Measurements from ENCODE around the gene DCX.

Gene DCX

DNA sequence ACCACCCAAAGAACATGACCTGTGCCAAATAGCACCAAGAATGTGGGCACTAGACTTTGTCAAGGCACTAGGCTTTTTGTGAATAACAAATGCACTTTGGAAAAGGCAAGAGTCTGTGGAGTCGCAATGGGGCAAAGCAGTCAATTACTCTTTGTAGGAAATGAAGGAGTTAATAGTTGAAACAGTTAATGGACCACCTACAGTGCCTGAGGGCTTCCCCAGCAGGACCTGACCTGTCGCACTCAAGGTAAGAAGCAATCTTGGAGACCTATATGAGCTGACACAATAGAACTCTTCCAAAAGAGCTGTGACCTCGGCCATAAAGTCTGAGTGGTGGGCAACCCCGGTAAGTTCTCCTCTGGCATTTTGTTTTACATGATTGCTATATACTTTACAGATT is 92.5 kb downstream of the DCX start:
- Histone ChIP-seq H2BK12ac (ENCODE audit: low read length) (no peak overlapping the region), H4K91ac (ENCODE audit: low read depth, low read length, poor library complexity) (no peak overlapping the region), H4K8ac (ENCODE audit: low read depth, low read length) (no peak overlapping the region), H3K9ac (ENCODE audit: low read depth, low read length, poor library complexity) (no peak overlapping the region), H2AFZ (ENCODE audit: low read length) (no peak overlapping the region), H3K36me3 (replicated peaks in 1 of 2; ENCODE audit: control insufficient read depth in 2 of 2, insufficient read depth in 2 of 2, low read length in 2 of 2) (no peaks in the 10 kb centered on the region), H3K4me2 (ENCODE audit: insufficient read depth, low read length, poor library complexity, severe bottlenecking) (no peak overlapping the region), H3K27me3 (ENCODE audit: control insufficient read depth in 3 of 3, insufficient read depth in 3 of 3, low read depth in 1 of 3, low read length in 3 of 3) (no peaks in the 10 kb centered on the region), H2BK15ac (ENCODE audit: low read length) (no peak overlapping the region), H3K4ac (ENCODE audit: low read length) (no peak overlapping the region), H3K14ac (ENCODE audit: low read length) (no peak overlapping the region), H2BK120ac (ENCODE audit: low read depth, low read length) (no peak overlapping the region), H2BK5ac (ENCODE audit: low read length) (no peak overlapping the region), H3K4me3 (ENCODE audit: low read length in 2 of 2) (no peak overlapping the region), H3K79me1 (ENCODE audit: low read depth, low read length) (no peaks in the 10 kb centered on the region), H3K9me3 (replicated peaks in 1 of 2; ENCODE audit: control insufficient read depth in 2 of 2, insufficient read depth in 1 of 2, low read depth in 1 of 2, low read length in 2 of 2) (no peaks in the 10 kb centered on the region), H3K4me1 (ENCODE audit: control insufficient read depth in 2 of 2, insufficient read depth in 1 of 2, low read depth in 1 of 2, low read length in 2 of 2) (peaks cover 0 to 4% of the 10 kb centered on the region in 2 donors), H3K23ac (ENCODE audit: low read depth, low read length, poor library complexity) (no peak overlapping the region), H2AK5ac (ENCODE audit: low read depth, low read length) (no peak overlapping the region), H3K27ac (replicated peaks; ENCODE audit: low read length) (no peak overlapping the region), H3K18ac (ENCODE audit: low read length) (no peak overlapping the region)
- no CpG with 5 or more reads among the region's 4 CpGs for WGBS, 2 donors (ENCODE audit: extremely low coverage in 2 of 2, insufficient read length in 2 of 2, insufficient replicate concordance in 1 of 2)
- DNase-seq (ENCODE audit: low spot score) = no peak

DNA sequence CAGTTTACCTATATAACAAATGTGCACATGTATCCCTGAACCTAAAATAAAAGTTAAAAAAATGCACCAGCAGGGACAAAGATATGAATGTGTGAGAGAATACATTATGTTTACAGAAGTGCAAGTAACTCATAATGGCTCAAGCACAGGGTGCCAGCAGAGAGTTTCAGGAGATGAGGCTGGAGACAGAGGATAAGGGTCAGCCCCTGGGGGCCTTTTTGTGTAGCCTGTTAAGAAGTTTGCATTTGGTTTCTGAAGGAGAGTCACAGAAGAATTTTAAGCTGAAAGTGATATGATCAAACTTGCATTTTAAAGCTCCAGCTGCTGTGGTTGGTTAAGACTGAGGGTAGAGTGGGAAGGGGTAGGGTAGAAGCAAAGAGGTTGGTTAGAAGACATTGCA is 93.1 kb downstream of the DCX start:
- H3K27ac ChIP-seq (replicated peaks; ENCODE audit: low read length) = no peak overlapping the region
- no peak overlapping the region for H3K23ac ChIP-seq (ENCODE audit: low read depth, low read length, poor library complexity)
- no peak for DNase-seq (ENCODE audit: low spot score)
- no peak overlapping the region for H3K4me3 ChIP-seq (ENCODE audit: low read length in 2 of 2)
- no peaks in the 10 kb centered on the region for H3K27me3 ChIP-seq (ENCODE audit: control insufficient read depth in 3 of 3, insufficient read depth in 3 of 3, low read depth in 1 of 3, low read length in 3 of 3)
- no peak overlapping the region for H2BK15ac ChIP-seq (ENCODE audit: low read length)
- H3K79me1 ChIP-seq (ENCODE audit: low read depth, low read length) = no peaks in the 10 kb centered on the region
- H3K4ac ChIP-seq (ENCODE audit: low read length) = no peak overlapping the region
- no peak overlapping the region for H2AK5ac ChIP-seq (ENCODE audit: low read depth, low read length)
- H2AFZ ChIP-seq (ENCODE audit: low read length) = no peak overlapping the region
- H3K4me1 ChIP-seq (ENCODE audit: control insufficient read depth in 2 of 2, insufficient read depth in 1 of 2, low read depth in 1 of 2, low read length in 2 of 2) = peaks cover 0 to 4% of the 10 kb centered on the region in 2 donors
- H2BK5ac ChIP-seq (ENCODE audit: low read length) = no peak overlapping the region
- H3K9ac ChIP-seq (ENCODE audit: low read depth, low read length, poor library complexity) = no peak overlapping the region
- H4K8ac ChIP-seq (ENCODE audit: low read depth, low read length) = no peak overlapping the region
- H4K91ac ChIP-seq (ENCODE audit: low read depth, low read length, poor library complexity) = no peak overlapping the region
- no peak overlapping the region for H3K4me2 ChIP-seq (ENCODE audit: insufficient read depth, low read length, poor library complexity, severe bottlenecking)
- H2BK12ac ChIP-seq (ENCODE audit: low read length) = no peak overlapping the region
- no peak overlapping the region for H3K14ac ChIP-seq (ENCODE audit: low read length)
- no peak overlapping the region for H3K18ac ChIP-seq (ENCODE audit: low read length)
- no peaks in the 10 kb centered on the region for H3K36me3 ChIP-seq (replicated peaks in 1 of 2; ENCODE audit: control insufficient read depth in 2 of 2, insufficient read depth in 2 of 2, low read length in 2 of 2)
- no peak overlapping the region for H2BK120ac ChIP-seq (ENCODE audit: low read depth, low read length)
- H3K9me3 ChIP-seq (replicated peaks in 1 of 2; ENCODE audit: control insufficient read depth in 2 of 2, insufficient read depth in 1 of 2, low read depth in 1 of 2, low read length in 2 of 2) = no peaks in the 10 kb centered on the region

DNA sequence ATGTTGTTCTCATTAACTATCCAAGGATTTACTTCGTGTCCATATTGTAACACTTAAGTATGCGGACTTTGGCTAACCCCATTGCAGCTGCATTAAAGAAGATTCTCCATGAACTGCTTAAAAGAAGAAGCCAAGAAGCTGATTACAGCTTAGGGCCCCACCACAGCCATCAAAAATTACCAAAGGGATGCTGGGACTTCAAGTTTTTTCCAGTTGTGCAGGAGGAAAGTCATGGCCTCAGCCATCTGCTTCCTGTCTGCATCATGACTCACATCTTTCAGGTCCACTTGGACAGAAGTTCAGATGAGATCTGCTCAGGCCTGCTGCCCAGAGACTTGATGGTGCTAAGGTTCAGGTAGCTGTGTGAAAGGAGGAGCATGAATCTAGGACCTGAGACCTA is 102.9 kb downstream of the DCX start:
- H3K23ac ChIP-seq (ENCODE audit: low read depth, low read length, poor library complexity) = no peak overlapping the region
- no peak overlapping the region for H4K8ac ChIP-seq (ENCODE audit: low read depth, low read length)
- H2BK12ac ChIP-seq (ENCODE audit: low read length) = no peak overlapping the region
- no peak overlapping the region for H3K14ac ChIP-seq (ENCODE audit: low read length)
- H2BK15ac ChIP-seq (ENCODE audit: low read length) = no peak overlapping the region
- no peak overlapping the region for H2BK5ac ChIP-seq (ENCODE audit: low read length)
- H3K36me3 ChIP-seq (replicated peaks in 1 of 2; ENCODE audit: control insufficient read depth in 2 of 2, insufficient read depth in 2 of 2, low read length in 2 of 2) = no peaks in the 10 kb centered on the region
- WGBS, 2 donors (ENCODE audit: extremely low coverage in 2 of 2, insufficient read length in 2 of 2, insufficient replicate concordance in 1 of 2) = no CpG with 5 or more reads among the region's 2 CpGs
- peaks cover 0 to 8% of the 10 kb centered on the region in 2 donors for H3K4me1 ChIP-seq (ENCODE audit: control insufficient read depth in 2 of 2, insufficient read depth in 1 of 2, low read depth in 1 of 2, low read length in 2 of 2)
- H2AK5ac ChIP-seq (ENCODE audit: low read depth, low read length) = no peak overlapping the region
- no peak for DNase-seq (ENCODE audit: low spot score)
- no peaks in the 10 kb centered on the region for H3K9me3 ChIP-seq (replicated peaks in 1 of 2; ENCODE audit: control insufficient read depth in 2 of 2, insufficient read depth in 1 of 2, low read depth in 1 of 2, low read length in 2 of 2)
- no peak overlapping the region for H3K4ac ChIP-seq (ENCODE audit: low read length)
- H3K18ac ChIP-seq (ENCODE audit: low read length) = no peak overlapping the region
- H2AFZ ChIP-seq (ENCODE audit: low read length) = no peak overlapping the region
- H3K4me3 ChIP-seq (ENCODE audit: low read length in 2 of 2) = no peak overlapping the region
- H4K91ac ChIP-seq (ENCODE audit: low read depth, low read length, poor library complexity) = no peak overlapping the region
- H3K9ac ChIP-seq (ENCODE audit: low read depth, low read length, poor library complexity) = no peak overlapping the region
- no peak overlapping the region for H3K4me2 ChIP-seq (ENCODE audit: insufficient read depth, low read length, poor library complexity, severe bottlenecking)
- H3K27ac ChIP-seq (replicated peaks; ENCODE audit: low read length) = no peak overlapping the region
- H3K27me3 ChIP-seq (ENCODE audit: control insufficient read depth in 3 of 3, insufficient read depth in 3 of 3, low read depth in 1 of 3, low read length in 3 of 3) = no peaks in the 10 kb centered on the region
- H3K79me1 ChIP-seq (ENCODE audit: low read depth, low read length) = no peaks in the 10 kb centered on the region
- no peak overlapping the region for H2BK120ac ChIP-seq (ENCODE audit: low read depth, low read length)

DNA sequence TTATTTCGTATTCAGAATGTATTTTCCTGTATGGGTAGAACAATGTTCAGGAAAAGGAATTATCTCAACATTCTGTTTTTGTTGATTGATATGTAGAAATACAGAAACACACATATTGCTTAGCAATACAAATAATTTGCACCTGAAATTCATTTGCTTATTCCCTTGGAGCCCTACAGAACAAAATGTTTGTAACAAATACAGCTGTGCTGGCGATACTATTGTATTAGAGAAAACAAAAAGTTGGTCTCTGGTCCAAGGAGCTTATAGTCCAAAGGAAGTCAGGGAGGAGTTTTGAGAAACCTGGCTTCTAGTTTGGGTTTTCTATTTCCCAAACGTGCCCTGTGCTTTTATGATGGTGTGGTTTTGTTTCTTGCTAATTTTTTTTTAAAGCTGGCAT is 104.0 kb downstream of the DCX start:
- Histone ChIP-seq H3K14ac (ENCODE audit: low read length) (no peak overlapping the region), H3K4me3 (ENCODE audit: low read length in 2 of 2) (no peak overlapping the region), H4K8ac (ENCODE audit: low read depth, low read length) (no peak overlapping the region), H4K91ac (ENCODE audit: low read depth, low read length, poor library complexity) (no peak overlapping the region), H2BK15ac (ENCODE audit: low read length) (no peak overlapping the region), H3K79me1 (ENCODE audit: low read depth, low read length) (no peaks in the 10 kb centered on the region), H3K23ac (ENCODE audit: low read depth, low read length, poor library complexity) (no peak overlapping the region), H2AFZ (ENCODE audit: low read length) (no peak overlapping the region), H3K9ac (ENCODE audit: low read depth, low read length, poor library complexity) (no peak overlapping the region), H3K27me3 (ENCODE audit: control insufficient read depth in 3 of 3, insufficient read depth in 3 of 3, low read depth in 1 of 3, low read length in 3 of 3) (no peaks in the 10 kb centered on the region), H3K4me1 (ENCODE audit: control insufficient read depth in 2 of 2, insufficient read depth in 1 of 2, low read depth in 1 of 2, low read length in 2 of 2) (peaks cover 0 to 7% of the 10 kb centered on the region in 2 donors), H2BK120ac (ENCODE audit: low read depth, low read length) (no peak overlapping the region), H3K18ac (ENCODE audit: low read length) (no peak overlapping the region), H3K4ac (ENCODE audit: low read length) (no peak overlapping the region), H3K9me3 (replicated peaks in 1 of 2; ENCODE audit: control insufficient read depth in 2 of 2, insufficient read depth in 1 of 2, low read depth in 1 of 2, low read length in 2 of 2) (no peaks in the 10 kb centered on the region), H2BK5ac (ENCODE audit: low read length) (no peak overlapping the region), H2BK12ac (ENCODE audit: low read length) (no peak overlapping the region), H2AK5ac (ENCODE audit: low read depth, low read length) (no peak overlapping the region), H3K4me2 (ENCODE audit: insufficient read depth, low read length, poor library complexity, severe bottlenecking) (no peak overlapping the region), H3K36me3 (replicated peaks in 1 of 2; ENCODE audit: control insufficient read depth in 2 of 2, insufficient read depth in 2 of 2, low read length in 2 of 2) (no peaks in the 10 kb centered on the region), H3K27ac (replicated peaks; ENCODE audit: low read length) (no peak overlapping the region)
- WGBS, 2 donors (ENCODE audit: extremely low coverage in 2 of 2, insufficient read length in 2 of 2, insufficient replicate concordance in 1 of 2) = no CpG with 5 or more reads among the region's 3 CpGs
- DNase-seq (ENCODE audit: low spot score) = no peak

Measured in neuronal stem cell (in vitro differentiated cells).